ENCODE measurements around the gene ASIC3.

The ASIC3 gene

GRCh38 chr7:151059367-151060112 lies 11.2 kb downstream of the ASIC3 start, which contains the start of gene SLC4A2:
SLC4A2 (plus strand) TSS chr7:151059589; CDS start chr7:151061988, 2,399 bp downstream.
- Histone ChIP-seq H3K4me3 (ENCODE audit: insufficient read length, low read depth) (peak within 1 kb of the TSS; percentile 74), H3K9ac (ENCODE audit: insufficient read length, low read depth) (peak within 1 kb of the TSS; percentile 90), H3K27me3 (ENCODE audit: insufficient read depth, insufficient read length) (peaks cover 8% of the 10 kb centered on the region), H3K4me1 (ENCODE audit: insufficient read depth, insufficient read length) (peaks cover 10% of the 10 kb centered on the region), H3K36me3 (ENCODE audit: insufficient read depth, insufficient read length, low read length) (peaks cover 11% of the 10 kb centered on the region), H3K9me3 (ENCODE audit: insufficient read depth, low read length) (no peaks in the 10 kb centered on the region)
- TF ChIP-seq SUZ12 (IDR thresholded peaks at IDR 0.05; ENCODE audit: extremely low read depth, insufficient read depth, insufficient read length) = no peak
- TF ChIP-seq YY1 (IDR thresholded peaks at IDR 0.05; ENCODE audit: insufficient read depth, insufficient read length) = no peak
- no peak for TF ChIP-seq ZNF274 (IDR thresholded peaks at IDR 0.05; ENCODE audit: low read depth, low read length)
- DNase-seq (ENCODE audit: low read depth, low spot score) = no peak

- Histone ChIP-seq H3K36me3 (ENCODE audit: insufficient read depth, insufficient read length, low read length) (peaks cover 12% of the 10 kb centered on the region), H3K4me1 (ENCODE audit: insufficient read depth, insufficient read length) (peaks cover 12% of the 10 kb centered on the region), H3K27me3 (ENCODE audit: insufficient read depth, insufficient read length) (peaks cover 8% of the 10 kb centered on the region), H3K4me3 (ENCODE audit: insufficient read length, low read depth) (peak overlapping the region; percentile 74), H3K9me3 (ENCODE audit: insufficient read depth, low read length) (no peaks in the 10 kb centered on the region), H3K9ac (ENCODE audit: insufficient read length, low read depth) (peak overlapping the region; percentile 81)
- DNase-seq (ENCODE audit: low read depth, low spot score) = no peak
- no peak for TF ChIP-seq YY1 (IDR thresholded peaks at IDR 0.05; ENCODE audit: insufficient read depth, insufficient read length)
- no peak for TF ChIP-seq SUZ12 (IDR thresholded peaks at IDR 0.05; ENCODE audit: extremely low read depth, insufficient read depth, insufficient read length)
- TF ChIP-seq ZNF274 (IDR thresholded peaks at IDR 0.05; ENCODE audit: low read depth, low read length) = no peak
Measured at GRCh38 chr7:151060113-151060415, 11.7 kb downstream of the ASIC3 start.

GRCh38 chr7:151060416-151061212 lies 12.3 kb downstream of the ASIC3 start:
- Histone ChIP-seq H3K36me3 (ENCODE audit: insufficient read depth, insufficient read length, low read length) (peaks cover 18% of the 10 kb centered on the region), H3K27me3 (ENCODE audit: insufficient read depth, insufficient read length) (peaks cover 8% of the 10 kb centered on the region), H3K4me1 (ENCODE audit: insufficient read depth, insufficient read length) (peaks cover 12% of the 10 kb centered on the region), H3K9me3 (ENCODE audit: insufficient read depth, low read length) (no peaks in the 10 kb centered on the region), H3K4me3 (ENCODE audit: insufficient read length, low read depth) (peak overlapping the region; percentile 74), H3K9ac (ENCODE audit: insufficient read length, low read depth) (peak overlapping the region; percentile 81)
- no peak for TF ChIP-seq SUZ12 (IDR thresholded peaks at IDR 0.05; ENCODE audit: extremely low read depth, insufficient read depth, insufficient read length)
- no peak for TF ChIP-seq YY1 (IDR thresholded peaks at IDR 0.05; ENCODE audit: insufficient read depth, insufficient read length)
- no peak for TF ChIP-seq ZNF274 (IDR thresholded peaks at IDR 0.05; ENCODE audit: low read depth, low read length)
- DNase-seq (ENCODE audit: low read depth, low spot score) = no peak

GRCh38 chr7:151061213-151062110 lies 13.1 kb downstream of the ASIC3 start:
- TF ChIP-seq SUZ12 (IDR thresholded peaks at IDR 0.05; ENCODE audit: extremely low read depth, insufficient read depth, insufficient read length) (no peak), YY1 (IDR thresholded peaks at IDR 0.05; ENCODE audit: insufficient read depth, insufficient read length) (no peak), ZNF274 (IDR thresholded peaks at IDR 0.05; ENCODE audit: low read depth, low read length) (no peak)
- H3K9ac ChIP-seq (ENCODE audit: insufficient read length, low read depth) = peak overlapping the region; percentile 81
- peaks cover 10% of the 10 kb centered on the region for H3K4me1 ChIP-seq (ENCODE audit: insufficient read depth, insufficient read length)
- H3K4me3 ChIP-seq (ENCODE audit: insufficient read length, low read depth) = peak overlapping the region; percentile 74
- peaks cover 26% of the 10 kb centered on the region for H3K36me3 ChIP-seq (ENCODE audit: insufficient read depth, insufficient read length, low read length)
- peaks cover 2% of the 10 kb centered on the region for H3K27me3 ChIP-seq (ENCODE audit: insufficient read depth, insufficient read length)
- H3K9me3 ChIP-seq (ENCODE audit: insufficient read depth, low read length) = no peaks in the 10 kb centered on the region
- no peak for DNase-seq (ENCODE audit: low read depth, low spot score)

- H3K9me3 ChIP-seq (ENCODE audit: insufficient read depth, low read length) = no peaks in the 10 kb centered on the region
- H3K4me1 ChIP-seq (ENCODE audit: insufficient read depth, insufficient read length) = peaks cover 5% of the 10 kb centered on the region
- TF ChIP-seq SUZ12 (IDR thresholded peaks at IDR 0.05; ENCODE audit: extremely low read depth, insufficient read depth, insufficient read length) (no peak), ZNF274 (IDR thresholded peaks at IDR 0.05; ENCODE audit: low read depth, low read length) (no peak), YY1 (IDR thresholded peaks at IDR 0.05; ENCODE audit: insufficient read depth, insufficient read length) (no peak)
- no peak for DNase-seq (ENCODE audit: low read depth, low spot score)
- no peaks in the 10 kb centered on the region for H3K27me3 ChIP-seq (ENCODE audit: insufficient read depth, insufficient read length)
- H3K36me3 ChIP-seq (ENCODE audit: insufficient read depth, insufficient read length, low read length) = peaks cover 32% of the 10 kb centered on the region
- H3K4me3 ChIP-seq (ENCODE audit: insufficient read length, low read depth) = peak overlapping the region; percentile 74
- H3K9ac ChIP-seq (ENCODE audit: insufficient read length, low read depth) = peak overlapping the region; percentile 81
Measured at GRCh38 chr7:151062111-151062398, 13.7 kb downstream of the ASIC3 start.

- peak; percentile 91 for DNase-seq (ENCODE audit: low read depth, low spot score)
- Histone ChIP-seq H3K27me3 (ENCODE audit: insufficient read depth, insufficient read length) (no peaks in the 10 kb centered on the region), H3K9me3 (ENCODE audit: insufficient read depth, low read length) (no peaks in the 10 kb centered on the region), H3K9ac (ENCODE audit: insufficient read length, low read depth) (peak overlapping the region; percentile 81), H3K36me3 (ENCODE audit: insufficient read depth, insufficient read length, low read length) (peaks cover 38% of the 10 kb centered on the region), H3K4me3 (ENCODE audit: insufficient read length, low read depth) (peak overlapping the region; percentile 74), H3K4me1 (ENCODE audit: insufficient read depth, insufficient read length) (peaks cover 7% of the 10 kb centered on the region)
- TF ChIP-seq SUZ12 (IDR thresholded peaks at IDR 0.05; ENCODE audit: extremely low read depth, insufficient read depth, insufficient read length) = no peak
- no peak for TF ChIP-seq YY1 (IDR thresholded peaks at IDR 0.05; ENCODE audit: insufficient read depth, insufficient read length)
- TF ChIP-seq ZNF274 (IDR thresholded peaks at IDR 0.05; ENCODE audit: low read depth, low read length) = no peak
Measured at GRCh38 chr7:151062399-151063211, 14.3 kb downstream of the ASIC3 start.

Data from NT2/D1 (cell line).